H1 (cell line): ENCODE results near the gene BASP1. TPM values are rescaled to one million over a fixed set of nuclear protein-coding genes. Genes with fewer than 3 reads are reported as not detected.

Experiments used
- CTCF ChIA-PET: fragments of 300-600 bp; sonication (Branson Sonifier 250); formaldehyde crosslinking; loops from one replicate; lab custom pipeline; 2021; ENCODE audit not compliant: partially characterized antibody; lab: Charles Lee
- POLR2A ChIA-PET: fragments of 300-600 bp; sonication (Branson Sonifier 250); formaldehyde crosslinking; loops from one replicate; lab custom pipeline; 2021; ENCODE audit warnings: inconsistent platforms; ENCODE audit not compliant: partially characterized antibody; lab: Charles Lee
- DNase-seq, 2 experiments: peaks; one replicate each; pipeline versions ENCODE4 v3.0.0 to v3.0.0-alpha.2; 2010 to 2022; ENCODE audit warnings: low spot score in 2 of 2, low read depth in 1 of 2, mixed read lengths in 1 of 2
- FAIRE-seq: peaks from 2 replicates; lab custom pipeline; 2011; peaks lifted over from hg19 to GRCh38; lab: Jason Lieb, UNC
- H2AFZ ChIP-seq: 2 replicates; pipeline ENCODE4 v1.8.1; 2012; ENCODE audit warnings: low read length, inconsistent platforms
- H2AK5ac ChIP-seq: 2 replicates; pipeline ENCODE4 v1.6.1; 2013; ENCODE audit warnings: low read depth, low read length
- H2BK120ac ChIP-seq: replicated peaks from 2 replicates; pipeline ENCODE3; 2013; ENCODE audit warnings: low read depth, low read length, inconsistent platforms
- H2BK12ac ChIP-seq: 2 replicates; pipeline ENCODE4 v1.6.1; 2013; ENCODE audit warnings: low read depth, low read length
- H2BK15ac ChIP-seq: 2 replicates; pipeline ENCODE4 v1.6.1; 2013; ENCODE audit warnings: low read length
- H2BK20ac ChIP-seq: 2 replicates; pipeline ENCODE4 v1.6.1; 2013; ENCODE audit warnings: low read length
- H2BK5ac ChIP-seq: 2 replicates; pipeline ENCODE4 v1.6.1; 2013; ENCODE audit warnings: low read depth, low read length
- H3K14ac ChIP-seq: 2 replicates; pipeline ENCODE4 v1.6.1; 2013; ENCODE audit warnings: inconsistent platforms; ENCODE audit not compliant: insufficient read length
- H3K18ac ChIP-seq: 2 replicates; pipeline ENCODE4 v1.6.1; 2013; ENCODE audit warnings: low read length; ENCODE audit errors: extremely low read depth
- H3K23ac ChIP-seq: 2 replicates; pipeline ENCODE4 v1.6.1; 2013; ENCODE audit warnings: inconsistent platforms; ENCODE audit not compliant: insufficient read length
- H3K23me2 ChIP-seq: 2 replicates; pipeline ENCODE4 v1.6.1; 2013; ENCODE audit warnings: low read depth, low read length
- H3K27ac ChIP-seq: 2 replicates; pipeline ENCODE4 v1.6.1; 2011; ENCODE audit warnings: low read depth, low read length, inconsistent platforms
- H3K27me3 ChIP-seq, 4 experiments: replicated peaks in 1 of 4; 1 replicate in 1 of 4; 2 replicates in 3 of 4; pipeline versions ENCODE4 v1.6.1 to v1.8.1; 2011 to 2013; ENCODE audit warnings: low read length in 3 of 4, mild to moderate bottlenecking in 3 of 4, inconsistent platforms in 2 of 4, mixed read lengths in 2 of 4, moderate library complexity in 1 of 4; ENCODE audit not compliant: control insufficient read depth in 3 of 4, insufficient read depth in 3 of 4; ENCODE audit errors: extremely low read depth in 1 of 4
- H3K36me3 ChIP-seq, 4 experiments: 2 replicates each; pipeline versions ENCODE4 v1.6.1 to v1.8.1; 2011 to 2013; ENCODE audit warnings: mild to moderate bottlenecking in 4 of 4, low read length in 3 of 4, moderate library complexity in 2 of 4, control low read depth in 1 of 4, inconsistent platforms in 1 of 4; ENCODE audit not compliant: insufficient read depth in 4 of 4, control insufficient read depth in 2 of 4
- H3K4ac ChIP-seq: replicated peaks from 2 replicates; pipeline ENCODE3; 2013; ENCODE audit warnings: low read length, low read depth, mixed read lengths, inconsistent platforms; ENCODE audit not compliant: insufficient read length
- H3K4me1 ChIP-seq, 4 experiments: replicated peaks in 1 of 4; 1 replicate in 1 of 4; 2 replicates in 3 of 4; pipeline versions ENCODE4 v1.6.1 to v1.8.1; 2011 to 2013; ENCODE audit warnings: low read length in 3 of 4, inconsistent platforms in 2 of 4, mixed read lengths in 1 of 4; ENCODE audit not compliant: insufficient read depth in 4 of 4, control insufficient read depth in 3 of 4
- H3K4me2 ChIP-seq, 2 experiments: 2 replicates each; pipeline versions ENCODE4 v1.6.1 to v1.8.1; 2011 to 2013; ENCODE audit warnings: low read depth in 2 of 2, low read length in 2 of 2, control low read depth in 1 of 2, inconsistent platforms in 1 of 2, mild to moderate bottlenecking in 1 of 2; ENCODE audit not compliant: insufficient read depth in 1 of 2
- H3K4me3 ChIP-seq, 4 experiments: fragments of 200-600, 300-600 bp in 1 of 4; sonication (generic), shearing (Covaris generic), sonication (Bioruptor Twin) in 1 of 4; 2 replicates each; pipeline versions ENCODE4 v1.5.1 to v1.8.1; 2011 to 2016; ENCODE audit warnings: low read length in 4 of 4, low read depth in 3 of 4, control low read depth in 2 of 4, inconsistent platforms in 2 of 4, mild to moderate bottlenecking in 2 of 4, mixed read lengths in 1 of 4, moderate library complexity in 1 of 4; ENCODE audit not compliant: insufficient read depth in 2 of 4; ENCODE audit errors: extremely low read depth in 1 of 4
- H3K56ac ChIP-seq: replicated peaks from 2 replicates; pipeline ENCODE3; 2013; ENCODE audit warnings: low read depth, mild to moderate bottlenecking, mixed read lengths, low read length, inconsistent platforms; ENCODE audit not compliant: insufficient read length
- H3K79me1 ChIP-seq: 2 replicates; pipeline ENCODE4 v1.6.1; 2013; ENCODE audit warnings: low read depth, low read length, control low read depth
- H3K79me2 ChIP-seq, 2 experiments: 2 replicates each; pipeline versions ENCODE4 v1.6.1 to v1.8.1; 2012 to 2013; ENCODE audit warnings: low read length in 2 of 2, mild to moderate bottlenecking in 2 of 2, inconsistent platforms in 1 of 2; ENCODE audit not compliant: insufficient read depth in 2 of 2, control insufficient read depth in 1 of 2
- H3K9ac ChIP-seq, 4 experiments: replicated peaks in 1 of 4; 1 replicate in 1 of 4; 2 replicates in 3 of 4; pipeline versions ENCODE4 v1.6.1 to v1.8.1; 2011 to 2013; ENCODE audit warnings: low read depth in 3 of 4, low read length in 3 of 4, control low read depth in 2 of 4, mild to moderate bottlenecking in 2 of 4, moderate library complexity in 2 of 4, inconsistent platforms in 1 of 4; ENCODE audit errors: extremely low read depth in 1 of 4
- H3K9me3 ChIP-seq, 2 experiments: 2 replicates each; pipeline versions ENCODE4 v1.6.1 to v1.8.1; 2012 to 2013; ENCODE audit warnings: mild to moderate bottlenecking in 2 of 2, moderate library complexity in 2 of 2, control low read depth in 1 of 2, inconsistent platforms in 1 of 2, low read depth in 1 of 2, low read length in 1 of 2, mixed read lengths in 1 of 2; ENCODE audit not compliant: insufficient read depth in 2 of 2
- H4K20me1 ChIP-seq, 2 experiments: replicated peaks in 1 of 2; 2 replicates each; pipeline versions ENCODE3 to v1.8.1; 2011 to 2013; ENCODE audit warnings: inconsistent platforms in 2 of 2, low read length in 2 of 2, mild to moderate bottlenecking in 1 of 2; ENCODE audit not compliant: insufficient read depth in 2 of 2, control insufficient read depth in 1 of 2
- H4K5ac ChIP-seq: 2 replicates; pipeline ENCODE4 v1.6.1; 2013; ENCODE audit warnings: low read length, low read depth, mixed read lengths, inconsistent platforms; ENCODE audit not compliant: insufficient read length
- H4K8ac ChIP-seq: 2 replicates; pipeline ENCODE4 v1.8.0; 2013; ENCODE audit warnings: mild to moderate bottlenecking, moderate library complexity, low read length, inconsistent platforms; ENCODE audit not compliant: insufficient read depth; ENCODE audit errors: extremely low read depth
- H4K91ac ChIP-seq: replicated peaks from 2 replicates; pipeline ENCODE3; 2013; ENCODE audit warnings: low read length, mixed read lengths, inconsistent platforms; ENCODE audit not compliant: insufficient read length
- ASH2L ChIP-seq: fragments of 200-600, 300-600 bp; sonication (generic); IDR thresholded peaks from one replicate; pipeline ENCODE4 v1.7.1; 2017; ENCODE audit warnings: low read length
- CBX5 ChIP-seq: fragments of 300-800, 300-1000 bp; sonication (generic); IDR thresholded peaks from 2 replicates; pipeline ENCODE4 v1.7.1; 2016; ENCODE audit warnings: antibody characterized with exemption, low read length, low read depth
- CEBPB ChIP-seq: IDR thresholded peaks from 2 replicates; pipeline ENCODE4 v1.6.1; 2012; ENCODE audit warnings: low read depth, low read length
- EGR1 ChIP-seq: IDR thresholded peaks from 2 replicates; pipeline ENCODE4 v1.6.1; 2011; ENCODE audit warnings: low read depth, low read length, borderline replicate concordance
- FOSL1 ChIP-seq: IDR thresholded peaks from 2 replicates; pipeline ENCODE4 v1.6.1; 2011; ENCODE audit warnings: mild to moderate bottlenecking, low read depth, low read length, moderate library complexity; ENCODE audit not compliant: insufficient read depth
- GABPA ChIP-seq: IDR thresholded peaks from 2 replicates; pipeline ENCODE4 v1.6.1; 2011; ENCODE audit warnings: mild to moderate bottlenecking, low read length, moderate library complexity, borderline replicate concordance; ENCODE audit not compliant: insufficient read depth
- NANOG ChIP-seq: IDR thresholded peaks from 2 replicates; pipeline ENCODE4 v1.6.1; 2011; ENCODE audit warnings: low read length, low read depth, mild to moderate bottlenecking, inconsistent platforms; ENCODE audit not compliant: insufficient read depth, poor library complexity, severe bottlenecking
- POLR2A ChIP-seq, 2 experiments: IDR thresholded peaks; 1 replicate in 1 of 2; 2 replicates in 1 of 2; pipeline ENCODE4 v1.6.1; 2011; ENCODE audit warnings: low read depth in 2 of 2, low read length in 2 of 2, mild to moderate bottlenecking in 2 of 2; ENCODE audit errors: control extremely low read depth in 1 of 2
- TBP ChIP-seq: IDR thresholded peaks from 2 replicates; pipeline ENCODE4 v1.6.1; 2011; ENCODE audit warnings: low read depth, low read length, improper control_type of control experiment
- ZNF274 ChIP-seq: IDR thresholded peaks from 2 replicates; pipeline ENCODE4 v1.7.0; 2012; ENCODE audit warnings: low read length, borderline replicate concordance; ENCODE audit errors: extremely low read depth
- WGBS, 2 experiments: shearing (Covaris generic) in 1 of 2; methylation state at CpG; one replicate each; pipeline versions ENCODE4 v1.1.6 to v1.1.7; 2013 to 2015; ENCODE audit warnings: low lambda C conversion rate in 2 of 2, mixed read lengths in 2 of 2, inconsistent platforms in 1 of 2, low coverage in 1 of 2, missing lambda C conversion rate in 1 of 2; ENCODE audit not compliant: insufficient replicate concordance in 2 of 2, insufficient coverage in 1 of 2, insufficient read length in 1 of 2; ENCODE audit errors: extremely low coverage in 1 of 2, missing lambda C conversion rate in 1 of 2; 5-methylcytosine and 5-hydroxymethylcytosine counted together
- polyA plus RNA-seq, 7 experiments: library from polyadenylated mRNA; depleted of rRNA in 3 of 7; stranded (reverse) in 5 of 7; unstranded in 2 of 7; fragments of >200 nt in 5 of 7; fragments of 200-250 nt in 2 of 7; gene quantifications; 1 replicate in 5 of 7; 2 replicates in 1 of 7; 4 replicates in 1 of 7; pipeline versions ENCODE4 v1.2.1 to v1.2.3, GENCODE V29; 2011 to 2013; ENCODE audit warnings: missing spikeins in 2 of 7, mixed read lengths in 2 of 7
- total RNA-seq: library from RNA; stranded (reverse); fragmentation: NEBNext Ultra II Directional; extraction: Animal tissue kit (Norgen Biotek cat#: 25700); gene quantifications from 2 replicates; pipeline ENCODE4 v1.2.1, GENCODE V29; 2021

Gene BASP1
- total and polyA plus RNA-seq, 2 of the 8 experiments (the other 6 are each of a cell fraction or from before 2014, with no cell fraction given): 95.2 to 104 TPM

DNA sequence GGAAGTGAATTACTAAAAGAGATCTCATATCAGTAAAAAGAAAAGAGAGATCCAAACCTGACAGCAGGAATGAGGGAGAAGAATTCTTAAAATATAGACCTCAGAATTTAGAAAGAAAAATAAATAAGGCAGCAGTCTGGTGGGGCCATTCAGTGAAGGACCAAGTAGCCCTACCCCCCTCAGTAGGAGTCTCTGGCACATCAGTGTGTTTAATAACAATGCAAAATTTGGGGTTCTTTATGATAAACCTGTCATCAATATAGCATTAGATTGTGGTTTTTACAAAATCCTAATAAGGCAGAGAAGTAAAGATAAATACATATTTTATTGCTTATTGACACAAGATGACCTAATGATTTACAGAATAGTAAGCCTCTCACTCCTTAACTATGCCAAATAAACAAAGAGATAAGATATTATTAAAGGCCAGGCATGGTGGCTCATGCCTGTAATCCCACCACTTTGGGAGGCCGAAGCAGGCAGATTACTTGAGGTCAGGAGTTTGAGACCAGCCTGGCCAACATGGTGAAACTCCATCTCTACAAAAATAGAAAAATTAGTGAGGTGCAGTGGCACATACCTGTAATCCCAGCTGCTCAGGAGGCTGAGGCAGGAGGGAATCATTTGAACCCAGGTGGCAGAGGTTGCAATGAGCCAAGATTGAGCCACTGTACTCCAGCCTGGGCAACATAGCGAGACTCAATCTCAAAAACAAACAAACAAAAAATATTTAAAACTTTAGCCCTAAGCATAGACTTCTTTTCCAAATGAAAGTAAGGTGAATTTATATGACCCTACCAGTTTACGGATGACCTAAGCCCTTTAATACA is 108.6 kb downstream of the BASP1 start:
- POLR2A ChIA-PET: interaction anchor here (0.8 kb wide), 1 partner anchor 77 kb away, joined by 3 read pairs; no protein-coding TSS in a partner anchor
- TF ChIP-seq CEBPB (no peak), FOSL1 (no peak), ZNF274 (no peak), CBX5 (no peak), ASH2L (no peak), EGR1 (no peak), POLR2A (IDR thresholded peaks at IDR 0.05; ENCODE audit: control extremely low read depth in 1 of 2, low read depth in 2 of 2, low read length in 2 of 2) (no peak), NANOG (no peak), TBP (no peak), GABPA (no peak)

More for the DNA sequence above, 108.6 kb downstream of the BASP1 start:
- DNase-seq (no peak), FAIRE-seq (no peak)
- no peaks in the 10 kb centered on the region for H3K27me3 ChIP-seq
- H3K4me3 ChIP-seq: no peak overlapping the region
- no peak overlapping the region for H3K18ac ChIP-seq
- WGBS, 2 experiments: 96% methylated on average over 3 of the region's 3 CpGs; no CpG with 5 or more reads in 1 of the 2 experiments
- no peak overlapping the region for H2BK15ac ChIP-seq
- H3K14ac ChIP-seq: no peak overlapping the region
- no peaks in the 10 kb centered on the region for H3K79me2 ChIP-seq
- no peak overlapping the region for H3K56ac ChIP-seq
- no peaks in the 10 kb centered on the region for H3K36me3 ChIP-seq
- no peak overlapping the region for H4K5ac ChIP-seq
- H3K23ac ChIP-seq: no peak overlapping the region
- no peak overlapping the region for H3K4me2 ChIP-seq
- H4K20me1 ChIP-seq: no peaks in the 10 kb centered on the region
- no peak overlapping the region for H4K8ac ChIP-seq
- H2BK20ac ChIP-seq: no peak overlapping the region
- no peak overlapping the region for H3K4ac ChIP-seq
- H2AK5ac ChIP-seq: no peak overlapping the region
- no peak overlapping the region for H4K91ac ChIP-seq
- H3K9ac ChIP-seq: no peak overlapping the region
- no peak overlapping the region for H2BK12ac ChIP-seq
- H2BK5ac ChIP-seq: no peak overlapping the region
- H3K79me1 ChIP-seq: no peaks in the 10 kb centered on the region
- CTCF ChIA-PET: no interaction called here
- no peak overlapping the region for H2BK120ac ChIP-seq
- no peaks in the 10 kb centered on the region for H3K4me1 ChIP-seq
- H3K27ac ChIP-seq: no peak overlapping the region
- H3K9me3 ChIP-seq: no peaks in the 10 kb centered on the region
- no peak overlapping the region for H2AFZ ChIP-seq
- no peaks in the 10 kb centered on the region; the same call in 1 of the 2 replicates for H3K23me2 ChIP-seq
